Loucy (cell line): ENCODE data around the gene RPL3.

Experiments
- H2AFZ ChIP-seq: fragments of 200-600 bp; sonication (generic); 2 replicates; pipeline ENCODE4 v1.6.0; 2016; ENCODE audit warnings: antibody characterized with exemption, mild to moderate bottlenecking, low read length, moderate library complexity
- H3F3A ChIP-seq: fragments of 200-600 bp; 2 replicates; pipeline ENCODE4 v1.6.0; 2016; ENCODE audit warnings: antibody characterized with exemption, low read depth, mild to moderate bottlenecking
- H3K27me3 ChIP-seq: fragments of 200-600 bp; sonication (generic); 2 replicates; pipeline ENCODE4 v1.6.1; 2014; ENCODE audit warnings: low read length, mild to moderate bottlenecking; ENCODE audit not compliant: insufficient read depth, poor library complexity, severe bottlenecking
- H3K36me3 ChIP-seq: fragments of 200-600 bp; sonication (generic); 2 replicates; pipeline ENCODE4 v1.6.1; 2016; ENCODE audit warnings: low read length; ENCODE audit not compliant: insufficient read depth
- H3K4me1 ChIP-seq: fragments of 200-600 bp; sonication (generic); 2 replicates; pipeline ENCODE4 v1.5.1; 2014; ENCODE audit warnings: low read length, mild to moderate bottlenecking; ENCODE audit not compliant: insufficient read depth, poor library complexity, severe bottlenecking
- H3K4me2 ChIP-seq: fragments of 200-600 bp; sonication (generic); 2 replicates; pipeline ENCODE4 v1.6.0; 2014; ENCODE audit warnings: antibody characterized with exemption, low read length, low read depth, mild to moderate bottlenecking; ENCODE audit not compliant: poor library complexity, severe bottlenecking
- H3K4me3 ChIP-seq: fragments of 200-600 bp; sonication (generic); 2 replicates; pipeline ENCODE4 v1.5.1; 2014; ENCODE audit warnings: low read length, mild to moderate bottlenecking, mixed read lengths; ENCODE audit not compliant: poor library complexity, severe bottlenecking
- H3K79me2 ChIP-seq: fragments of 200-600 bp; sonication (generic); 2 replicates; pipeline ENCODE4 v1.6.1; 2014; ENCODE audit warnings: low read length; ENCODE audit not compliant: insufficient read depth
- H3K9ac ChIP-seq: fragments of 200-600 bp; sonication (generic); 2 replicates; pipeline ENCODE4 v1.6.0; 2014; ENCODE audit warnings: mild to moderate bottlenecking, low read depth, low read length, moderate library complexity; ENCODE audit not compliant: poor library complexity, severe bottlenecking
- H3K9me2 ChIP-seq: fragments of 200-600 bp; sonication (generic); replicated peaks from 2 replicates; pipeline ENCODE4 v1.6.1; 2016; ENCODE audit warnings: low read depth, low read length, mixed read lengths
- H3K9me3 ChIP-seq: fragments of 200-600 bp; sonication (generic); 2 replicates; pipeline ENCODE4 v1.6.1; 2014; ENCODE audit warnings: mild to moderate bottlenecking, antibody characterized with exemption, low read length, low read depth; ENCODE audit not compliant: insufficient read depth
- H4K20me1 ChIP-seq: fragments of 200-600 bp; sonication (generic); 2 replicates; pipeline ENCODE4 v1.6.0; 2014; ENCODE audit warnings: antibody characterized with exemption, low read length, mild to moderate bottlenecking; ENCODE audit not compliant: insufficient read depth, poor library complexity, severe bottlenecking
- CTCF ChIP-seq: fragments of 200-600 bp; sonication (generic); conservative IDR thresholded peaks from 2 replicates; pipeline ENCODE4 v1.5.1; 2014; ENCODE audit warnings: mild to moderate bottlenecking, antibody characterized with exemption, low read length
- EZH2phosphoT487 ChIP-seq: fragments of 200-600 bp; IDR thresholded peaks from 2 replicates; pipeline ENCODE4 v1.6.1; 2018; ENCODE audit warnings: antibody characterized with exemption, mild to moderate bottlenecking, moderate library complexity, borderline replicate concordance

RPL3 gene

GRCh38 chr22:39265143-39265886 is 54.1 kb downstream of the RPL3 start:
- TF ChIP-seq CTCF (no peak), EZH2phosphoT487 (no peak)
- H2AFZ ChIP-seq = no peak overlapping the region
- no peaks in the 10 kb centered on the region for H3K9me2 ChIP-seq
- H3K4me3 ChIP-seq = no peak overlapping the region
- no peaks in the 10 kb centered on the region for H3K4me1 ChIP-seq
- no peaks in the 10 kb centered on the region for H3K36me3 ChIP-seq
- H4K20me1 ChIP-seq = no peaks in the 10 kb centered on the region
- no peaks in the 10 kb centered on the region for H3F3A ChIP-seq
- H3K27me3 ChIP-seq = no peaks in the 10 kb centered on the region
- H3K4me2 ChIP-seq = no peak overlapping the region
- no peaks in the 10 kb centered on the region for H3K79me2 ChIP-seq
- H3K9me3 ChIP-seq = no peaks in the 10 kb centered on the region
- no peak overlapping the region for H3K9ac ChIP-seq

GRCh38 chr22:39264349-39265038 is 54.9 kb downstream of the RPL3 start:
- no peaks in the 10 kb centered on the region for H3K4me1 ChIP-seq

GRCh38 chr22:39263626-39264348 is 55.6 kb downstream of the RPL3 start:
- H3K27me3 ChIP-seq = no peaks in the 10 kb centered on the region
- H3K4me3 ChIP-seq = no peak overlapping the region
- H3K9ac ChIP-seq = no peak overlapping the region
- no peak overlapping the region for H2AFZ ChIP-seq
- no peaks in the 10 kb centered on the region for H3K36me3 ChIP-seq
- no peak overlapping the region for H3K4me2 ChIP-seq
- H4K20me1 ChIP-seq = no peaks in the 10 kb centered on the region
- H3K79me2 ChIP-seq = no peaks in the 10 kb centered on the region
- no peaks in the 10 kb centered on the region for H3K4me1 ChIP-seq
- no peak for TF ChIP-seq EZH2phosphoT487
- TF ChIP-seq CTCF = no peak
- H3F3A ChIP-seq = no peaks in the 10 kb centered on the region
- H3K9me3 ChIP-seq = no peaks in the 10 kb centered on the region
- H3K9me2 ChIP-seq = no peaks in the 10 kb centered on the region

More at GRCh38 chr22:39264349-39265038, 54.9 kb downstream of the RPL3 start:
- Histone ChIP-seq H3K9me3 (no peaks in the 10 kb centered on the region), H3K27me3 (no peaks in the 10 kb centered on the region), H3K4me3 (no peak overlapping the region), H3K36me3 (no peaks in the 10 kb centered on the region), H3K9ac (no peak overlapping the region), H2AFZ (no peak overlapping the region), H4K20me1 (no peaks in the 10 kb centered on the region), H3K4me2 (no peak overlapping the region), H3K9me2 (no peaks in the 10 kb centered on the region), H3F3A (no peaks in the 10 kb centered on the region), H3K79me2 (no peaks in the 10 kb centered on the region)
- no peak for TF ChIP-seq CTCF
- TF ChIP-seq EZH2phosphoT487 = no peak
